Cardiac septum (tissue), 1 donor: ENCODE results near the gene NRK. TPM values are rescaled to one million over a fixed set of nuclear protein-coding genes. Genes with fewer than 3 reads are reported as not detected.

Experiments used
- total RNA-seq: library from RNA; stranded (reverse); fragmentation: NEBNext Ultra II Directional; extraction: Animal tissue kit (Norgen Biotek cat#: 25700); gene quantifications from one replicate; pipeline ENCODE4 v1.2.1, GENCODE V29; 2021
- donor health status: DM: no; HTN: no; CAD: no.

NRK gene
- total RNA-seq, 1 donor from 2014 or later: 4.9 TPM

Other genes with a start within 250 kb of the NRK start
- gene SERPINA7, start 216.2 kb downstream of the NRK start, total RNA-seq: not detected